GM19452 (cell line): ENCODE measurements around the gene SCARB1.

Source experiments
- ATAC-seq: cut with Tn5 transposase; IDR thresholded peaks from one replicate; pipeline ENCODE4 v1.9.1; 2021; ENCODE audit not compliant: unreplicated experiment

Gene SCARB1

GRCh38 chr12:124822218-124822617 lies 41.4 kb downstream of the SCARB1 start:
- no peak for ATAC-seq

GRCh38 chr12:124821252-124822200 lies 42.1 kb downstream of the SCARB1 start:
- ATAC-seq = no peak

GRCh38 chr12:124820199-124820598 lies 43.5 kb downstream of the SCARB1 start:
- no peak for ATAC-seq

- no peak for ATAC-seq
Observed at GRCh38 chr12:124819525-124819924, 44.1 kb downstream of the SCARB1 start.

- ATAC-seq = no peak
Observed at GRCh38 chr12:124819080-124819479, 44.6 kb downstream of the SCARB1 start.

- ATAC-seq = no peak
Observed at GRCh38 chr12:124817076-124818000, 46.3 kb downstream of the SCARB1 start.

- no peak for ATAC-seq
Observed at GRCh38 chr12:124816295-124816854, 47.3 kb downstream of the SCARB1 start.

GRCh38 chr12:124814741-124815613 lies 48.7 kb downstream of the SCARB1 start:
- no peak for ATAC-seq

GRCh38 chr12:124813782-124814181 lies 49.9 kb downstream of the SCARB1 start:
- ATAC-seq = no peak

GRCh38 chr12:124812979-124813378 lies 50.7 kb downstream of the SCARB1 start:
- ATAC-seq = no peak

GRCh38 chr12:124812356-124812755 lies 51.3 kb downstream of the SCARB1 start:
- ATAC-seq = no peak

- no peak for ATAC-seq
Observed at GRCh38 chr12:124811633-124812032, 52.0 kb downstream of the SCARB1 start.

- ATAC-seq = no peak
Observed at GRCh38 chr12:124809878-124810277, 53.8 kb downstream of the SCARB1 start.

GRCh38 chr12:124809391-124809790 lies 54.3 kb downstream of the SCARB1 start:
- no peak for ATAC-seq

- ATAC-seq = no peak
Observed at GRCh38 chr12:124808272-124808671, 55.4 kb downstream of the SCARB1 start.

- no peak for ATAC-seq
Observed at GRCh38 chr12:124805876-124806668, 57.6 kb downstream of the SCARB1 start.

- no peak for ATAC-seq
Observed at GRCh38 chr12:124805050-124805449, 58.6 kb downstream of the SCARB1 start.

- ATAC-seq = no peak
Observed at GRCh38 chr12:124804011-124804621, 59.5 kb downstream of the SCARB1 start.

- ATAC-seq = no peak
Observed at GRCh38 chr12:124802361-124802760, 61.3 kb downstream of the SCARB1 start.
